Measurements from ENCODE around the gene RERE.
"Not testable (repeated sequence)": the region's sequence is repeated elsewhere in the genome, so short reads cannot be mapped to it uniquely, and the experiment has no call there.

RERE gene

GRCh38 chr1:8745749-8746390 lies 71.6 kb downstream of the RERE start:
- H3K36me3 ChIP-seq (ENCODE audit: insufficient read depth, low read length), result no peaks in the 10 kb centered on the region

GRCh38 chr1:8745346-8745745 lies 72.1 kb downstream of the RERE start:
- H3K4me1 ChIP-seq (ENCODE audit: insufficient read depth, low read length), result peaks cover 8% of the 10 kb centered on the region
- no peaks in the 10 kb centered on the region for H3K9me3 ChIP-seq (ENCODE audit: low read length)
- no peak overlapping the region for H3K4me3 ChIP-seq (ENCODE audit: low read depth in 1 of 2, low read length in 2 of 2)
- H3K36me3 ChIP-seq (ENCODE audit: insufficient read depth, low read length), result no peaks in the 10 kb centered on the region
- no peak overlapping the region for H3K9ac ChIP-seq (ENCODE audit: low read length)
- H3K27ac ChIP-seq (ENCODE audit: low read depth, low read length), result no peak overlapping the region
- H3K27me3 ChIP-seq (ENCODE audit: control insufficient read depth in 1 of 2, insufficient read depth in 2 of 2, low read length in 2 of 2), result no peaks in the 10 kb centered on the region

More at GRCh38 chr1:8745749-8746390, 71.6 kb downstream of the RERE start:
- no peaks in the 10 kb centered on the region for H3K9me3 ChIP-seq (ENCODE audit: low read length)
- no peaks in the 10 kb centered on the region for H3K27me3 ChIP-seq (ENCODE audit: control insufficient read depth in 1 of 2, insufficient read depth in 2 of 2, low read length in 2 of 2)
- H3K4me1 ChIP-seq (ENCODE audit: insufficient read depth, low read length), result peaks cover 8% of the 10 kb centered on the region
- H3K9ac ChIP-seq (ENCODE audit: low read length), result no peak overlapping the region
- H3K27ac ChIP-seq (ENCODE audit: low read depth, low read length), result no peak overlapping the region
- no peak overlapping the region for H3K4me3 ChIP-seq (ENCODE audit: low read depth in 1 of 2, low read length in 2 of 2)

- H3K4me1 ChIP-seq (ENCODE audit: insufficient read depth, low read length), result peaks cover 8% of the 10 kb centered on the region
- no peaks in the 10 kb centered on the region for H3K36me3 ChIP-seq (ENCODE audit: insufficient read depth, low read length)
- no peaks in the 10 kb centered on the region for H3K9me3 ChIP-seq (ENCODE audit: low read length)
- H3K27me3 ChIP-seq (ENCODE audit: control insufficient read depth in 1 of 2, insufficient read depth in 2 of 2, low read length in 2 of 2), result no peaks in the 10 kb centered on the region
- no peak overlapping the region for H3K27ac ChIP-seq (ENCODE audit: low read depth, low read length)
- no peak overlapping the region for H3K9ac ChIP-seq (ENCODE audit: low read length)
- no peak overlapping the region for H3K4me3 ChIP-seq (ENCODE audit: low read depth in 1 of 2, low read length in 2 of 2)
These were observed 75.2 kb downstream of the RERE start for GRCh38 chr1:8742022-8742924.

- H3K27me3 ChIP-seq (ENCODE audit: control insufficient read depth in 1 of 2, insufficient read depth in 2 of 2, low read length in 2 of 2), result no peaks in the 10 kb centered on the region
- no peaks in the 10 kb centered on the region for H3K36me3 ChIP-seq (ENCODE audit: insufficient read depth, low read length)
- no peak overlapping the region for H3K9ac ChIP-seq (ENCODE audit: low read length)
- no peak overlapping the region for H3K4me3 ChIP-seq (ENCODE audit: low read depth in 1 of 2, low read length in 2 of 2)
- H3K4me1 ChIP-seq (ENCODE audit: insufficient read depth, low read length), result no peaks in the 10 kb centered on the region
- H3K9me3 ChIP-seq (ENCODE audit: low read length), result no peaks in the 10 kb centered on the region
- no peak overlapping the region for H3K27ac ChIP-seq (ENCODE audit: low read depth, low read length)
These were observed 77.4 kb downstream of the RERE start for GRCh38 chr1:8740034-8740449.

GRCh38 chr1:8739377-8739776 lies 78.1 kb downstream of the RERE start:
- Histone ChIP-seq H3K4me3 (ENCODE audit: low read depth in 1 of 2, low read length in 2 of 2) (no peak overlapping the region), H3K4me1 (ENCODE audit: insufficient read depth, low read length) (no peaks in the 10 kb centered on the region), H3K27ac (ENCODE audit: low read depth, low read length) (no peak overlapping the region), H3K9ac (ENCODE audit: low read length) (no peak overlapping the region), H3K36me3 (ENCODE audit: insufficient read depth, low read length) (no peaks in the 10 kb centered on the region), H3K9me3 (ENCODE audit: low read length) (no peaks in the 10 kb centered on the region), H3K27me3 (ENCODE audit: control insufficient read depth in 1 of 2, insufficient read depth in 2 of 2, low read length in 2 of 2) (no peaks in the 10 kb centered on the region)

GRCh38 chr1:8736927-8737326 lies 80.5 kb downstream of the RERE start:
- H3K27ac ChIP-seq (ENCODE audit: low read depth, low read length), result no peak overlapping the region
- no peaks in the 10 kb centered on the region for H3K27me3 ChIP-seq (ENCODE audit: control insufficient read depth in 1 of 2, insufficient read depth in 2 of 2, low read length in 2 of 2)
- H3K36me3 ChIP-seq (ENCODE audit: insufficient read depth, low read length), result no peaks in the 10 kb centered on the region
- no peaks in the 10 kb centered on the region for H3K9me3 ChIP-seq (ENCODE audit: low read length)
- H3K9ac ChIP-seq (ENCODE audit: low read length), result no peak overlapping the region
- no peak overlapping the region for H3K4me3 ChIP-seq (ENCODE audit: low read depth in 1 of 2, low read length in 2 of 2)
- H3K4me1 ChIP-seq (ENCODE audit: insufficient read depth, low read length), result no peaks in the 10 kb centered on the region

GRCh38 chr1:8733484-8733883 lies 84.0 kb downstream of the RERE start:
- H3K9ac ChIP-seq (ENCODE audit: low read length), result no peak overlapping the region
- no peaks in the 10 kb centered on the region for H3K27me3 ChIP-seq (ENCODE audit: control insufficient read depth in 1 of 2, insufficient read depth in 2 of 2, low read length in 2 of 2)
- H3K27ac ChIP-seq (ENCODE audit: low read depth, low read length), result no peak overlapping the region
- H3K9me3 ChIP-seq (ENCODE audit: low read length), result no peaks in the 10 kb centered on the region
- H3K4me1 ChIP-seq (ENCODE audit: insufficient read depth, low read length), result no peaks in the 10 kb centered on the region
- no peaks in the 10 kb centered on the region for H3K36me3 ChIP-seq (ENCODE audit: insufficient read depth, low read length)
- no peak overlapping the region for H3K4me3 ChIP-seq (ENCODE audit: low read depth in 1 of 2, low read length in 2 of 2)

GRCh38 chr1:8731162-8731561 lies 86.3 kb downstream of the RERE start:
- Histone ChIP-seq H3K27me3 (ENCODE audit: control insufficient read depth in 1 of 2, insufficient read depth in 2 of 2, low read length in 2 of 2) (no peaks in the 10 kb centered on the region), H3K9me3 (ENCODE audit: low read length) (no peaks in the 10 kb centered on the region), H3K9ac (ENCODE audit: low read length) (no peak overlapping the region), H3K36me3 (ENCODE audit: insufficient read depth, low read length) (no peaks in the 10 kb centered on the region), H3K4me1 (ENCODE audit: insufficient read depth, low read length) (peaks cover 14% of the 10 kb centered on the region), H3K27ac (ENCODE audit: low read depth, low read length) (no peak overlapping the region), H3K4me3 (ENCODE audit: low read depth in 1 of 2, low read length in 2 of 2) (no peak overlapping the region)

GRCh38 chr1:8728464-8728863 lies 89.0 kb downstream of the RERE start:
- no peaks in the 10 kb centered on the region for H3K36me3 ChIP-seq (ENCODE audit: insufficient read depth, low read length)
- H3K27me3 ChIP-seq (ENCODE audit: control insufficient read depth in 1 of 2, insufficient read depth in 2 of 2, low read length in 2 of 2), result no peaks in the 10 kb centered on the region
- H3K27ac ChIP-seq (ENCODE audit: low read depth, low read length), result no peak overlapping the region
- H3K4me3 ChIP-seq (ENCODE audit: low read depth in 1 of 2, low read length in 2 of 2), result no peak overlapping the region
- H3K9me3 ChIP-seq (ENCODE audit: low read length), result no peaks in the 10 kb centered on the region
- H3K9ac ChIP-seq (ENCODE audit: low read length), result no peak overlapping the region
- peaks cover 16% of the 10 kb centered on the region for H3K4me1 ChIP-seq (ENCODE audit: insufficient read depth, low read length)

GRCh38 chr1:8727809-8728213 lies 89.6 kb downstream of the RERE start:
- no peak overlapping the region for H3K9ac ChIP-seq (ENCODE audit: low read length)
- H3K27me3 ChIP-seq (ENCODE audit: control insufficient read depth in 1 of 2, insufficient read depth in 2 of 2, low read length in 2 of 2), result no peaks in the 10 kb centered on the region
- H3K9me3 ChIP-seq (ENCODE audit: low read length), result no peaks in the 10 kb centered on the region
- no peak overlapping the region for H3K4me3 ChIP-seq (ENCODE audit: low read depth in 1 of 2, low read length in 2 of 2)
- peaks cover 18% of the 10 kb centered on the region for H3K4me1 ChIP-seq (ENCODE audit: insufficient read depth, low read length)
- no peak overlapping the region for H3K27ac ChIP-seq (ENCODE audit: low read depth, low read length)
- no peaks in the 10 kb centered on the region for H3K36me3 ChIP-seq (ENCODE audit: insufficient read depth, low read length)

- H3K27ac ChIP-seq (ENCODE audit: low read depth, low read length); H3K9me3 ChIP-seq (ENCODE audit: low read length); H3K9ac ChIP-seq (ENCODE audit: low read length); H3K27me3 ChIP-seq (ENCODE audit: control insufficient read depth in 1 of 2, insufficient read depth in 2 of 2, low read length in 2 of 2); H3K36me3 ChIP-seq (ENCODE audit: insufficient read depth, low read length); H3K4me3 ChIP-seq (ENCODE audit: low read depth in 1 of 2, low read length in 2 of 2): not testable (repeated sequence)
- peaks cover 18% of the 10 kb centered on the region for H3K4me1 ChIP-seq (ENCODE audit: insufficient read depth, low read length)
These were observed 90.1 kb downstream of the RERE start for GRCh38 chr1:8727316-8727715.

Data from muscle layer of colon (tissue), 2 donors.